ENCODE results near the gene PIRT. TPM values are rescaled to one million over a fixed set of nuclear protein-coding genes. Genes with fewer than 3 reads are reported as not detected.

PIRT gene
- total and polyA plus RNA-seq, 2 of the 8 experiments (the other 6 are each of a cell fraction or from before 2014, with no cell fraction given): 0.03 TPM; not detected in 1

- TF ChIP-seq PHF8 (conservative IDR thresholded peaks at IDR 0.05; ENCODE audit: low read depth, low read length) (no peak), CTCF (IDR thresholded peaks at IDR 0.05; ENCODE audit: control extremely low read depth in 1 of 3, insufficient read depth in 1 of 3, low read depth in 1 of 3, low read length in 3 of 3) (no peak), SIN3A (conservative IDR thresholded peaks at IDR 0.05 in 1 of 2, IDR thresholded peaks at IDR 0.05 in 1 of 2; ENCODE audit: low read depth in 1 of 2, low read length in 2 of 2) (no peak), ASH2L (IDR thresholded peaks at IDR 0.05; ENCODE audit: low read length) (no peak), ATF2 (IDR thresholded peaks at IDR 0.05; ENCODE audit: low read length) (no peak), CTBP2 (IDR thresholded peaks at IDR 0.05; ENCODE audit: borderline replicate concordance, insufficient read depth, insufficient read length, low read length) (no peak), HDAC2 (IDR thresholded peaks at IDR 0.05; ENCODE audit: borderline replicate concordance in 1 of 2, low read depth in 2 of 2, low read length in 2 of 2) (no peak), E2F6 (IDR thresholded peaks at IDR 0.05) (no peak)
- H3K56ac ChIP-seq (replicated peaks; ENCODE audit: insufficient read length, low read depth, low read length): no peak overlapping the region
- H2BK15ac ChIP-seq (ENCODE audit: low read length): no peak overlapping the region
- CTCF ChIA-PET (ENCODE audit: partially characterized antibody): interaction anchor here (0.7 to 13.9 kb wide), 4 partner anchors 12 to 1053 kb away, joined by 3 to 353 read pairs (median 5); no protein-coding TSS in a partner anchor
- H4K20me1 ChIP-seq (replicated peaks in 1 of 2; ENCODE audit: control insufficient read depth in 1 of 2, insufficient read depth in 2 of 2, low read length in 2 of 2): no peaks in the 10 kb centered on the region
- no peak overlapping the region for H3K14ac ChIP-seq (ENCODE audit: insufficient read length)
- H4K5ac ChIP-seq (ENCODE audit: insufficient read length, low read depth, low read length): no peak overlapping the region
- no peaks in the 10 kb centered on the region for H3K79me2 ChIP-seq (ENCODE audit: control insufficient read depth in 1 of 2, insufficient read depth in 2 of 2, low read length in 2 of 2)
- H3K4me1 ChIP-seq (replicated peaks in 1 of 4; ENCODE audit: control insufficient read depth in 3 of 4, insufficient read depth in 4 of 4, low read length in 3 of 4): no peaks in the 10 kb centered on the region
- no peaks in the 10 kb centered on the region for H3K79me1 ChIP-seq (ENCODE audit: low read depth, low read length)
- no peak for FAIRE-seq
- no peak overlapping the region for H2AFZ ChIP-seq (ENCODE audit: low read length)
- H2BK12ac ChIP-seq (ENCODE audit: low read depth, low read length): no peak overlapping the region
- H3K23ac ChIP-seq (ENCODE audit: insufficient read length): no peak overlapping the region
- no peak for DNase-seq (ENCODE audit: low read depth in 1 of 2, low spot score in 2 of 2)
- no peak overlapping the region for H3K4me2 ChIP-seq (ENCODE audit: insufficient read depth in 1 of 2, low read depth in 2 of 2, low read length in 2 of 2)
- no peaks in the 10 kb centered on the region for H3K27me3 ChIP-seq (replicated peaks in 1 of 4; ENCODE audit: control insufficient read depth in 3 of 4, extremely low read depth in 1 of 4, insufficient read depth in 3 of 4, low read length in 3 of 4)
- no peak overlapping the region for H2AK5ac ChIP-seq (ENCODE audit: low read depth, low read length)
- H3K4me3 ChIP-seq (ENCODE audit: extremely low read depth in 1 of 4, insufficient read depth in 2 of 4, low read depth in 3 of 4, low read length in 4 of 4): no peak overlapping the region
- no peak overlapping the region for H3K27ac ChIP-seq (ENCODE audit: low read depth, low read length)
- no peak overlapping the region for H4K91ac ChIP-seq (replicated peaks; ENCODE audit: insufficient read length, low read length)
- no peaks in the 10 kb centered on the region for H3K36me3 ChIP-seq (ENCODE audit: control insufficient read depth in 2 of 4, insufficient read depth in 4 of 4, low read length in 3 of 4)
- no peaks in the 10 kb centered on the region for H3K9me3 ChIP-seq (ENCODE audit: insufficient read depth in 2 of 2, low read depth in 1 of 2, low read length in 1 of 2)
- H2BK120ac ChIP-seq (replicated peaks; ENCODE audit: low read depth, low read length): no peak overlapping the region
- no peaks in the 10 kb centered on the region for H3K23me2 ChIP-seq (ENCODE audit: low read depth, low read length)
- H3K18ac ChIP-seq (ENCODE audit: extremely low read depth, low read length): no peak overlapping the region
- no peak overlapping the region for H2BK5ac ChIP-seq (ENCODE audit: low read depth, low read length)
- H3K4ac ChIP-seq (replicated peaks; ENCODE audit: insufficient read length, low read depth, low read length): no peak overlapping the region
- H4K8ac ChIP-seq (ENCODE audit: extremely low read depth, insufficient read depth, low read length): no peak overlapping the region
- H3K9ac ChIP-seq (replicated peaks in 1 of 4; ENCODE audit: extremely low read depth in 1 of 4, low read depth in 3 of 4, low read length in 3 of 4): no peak overlapping the region
- WGBS, 2 experiments (ENCODE audit: extremely low coverage in 1 of 2, insufficient coverage in 1 of 2, insufficient read length in 1 of 2, insufficient replicate concordance in 2 of 2, low coverage in 1 of 2, low lambda C conversion rate in 2 of 2, missing lambda C conversion rate in 1 of 2): 69 to 100% methylated on average over 1 to 4 of the region's 4 CpGs
- H2BK20ac ChIP-seq (ENCODE audit: low read length): no peak overlapping the region
- POLR2A ChIA-PET (ENCODE audit: partially characterized antibody): no interaction called here
Observed at GRCh38 chr17:10881959-10882358, 44.1 kb upstream of the PIRT start.

Data from H1 (cell line).